GM06990 (cell line): ENCODE data around the gene CREG2.

Source experiments
- DNase-seq: peaks from one replicate; pipeline ENCODE4 v3.0.0-alpha.2; 2011; ENCODE audit not compliant: insufficient read length; ENCODE audit errors: extremely low read depth
- H3K27me3 ChIP-seq: replicated peaks from 2 replicates; pipeline ENCODE4 v1.6.0; 2011; ENCODE audit warnings: low read length; ENCODE audit not compliant: control insufficient read depth, insufficient read depth
- H3K36me3 ChIP-seq: 2 replicates; pipeline ENCODE4 v1.5.1; 2011; ENCODE audit warnings: low read length; ENCODE audit not compliant: control insufficient read depth, insufficient read depth
- H3K4me3 ChIP-seq: replicated peaks from 2 replicates; pipeline ENCODE4 v1.5.1; 2011; ENCODE audit warnings: low read depth, mild to moderate bottlenecking, control low read depth, low read length
- TF ChIP-seq, protein P1 (sequence below): IDR thresholded peaks from 2 replicates; pipeline ENCODE4 v1.5.1; 2011; ENCODE audit warnings: low read length, control low read depth, mild to moderate bottlenecking, inconsistent platforms; ENCODE audit not compliant: insufficient read depth, poor library complexity, severe bottlenecking

Gene CREG2

DNA sequence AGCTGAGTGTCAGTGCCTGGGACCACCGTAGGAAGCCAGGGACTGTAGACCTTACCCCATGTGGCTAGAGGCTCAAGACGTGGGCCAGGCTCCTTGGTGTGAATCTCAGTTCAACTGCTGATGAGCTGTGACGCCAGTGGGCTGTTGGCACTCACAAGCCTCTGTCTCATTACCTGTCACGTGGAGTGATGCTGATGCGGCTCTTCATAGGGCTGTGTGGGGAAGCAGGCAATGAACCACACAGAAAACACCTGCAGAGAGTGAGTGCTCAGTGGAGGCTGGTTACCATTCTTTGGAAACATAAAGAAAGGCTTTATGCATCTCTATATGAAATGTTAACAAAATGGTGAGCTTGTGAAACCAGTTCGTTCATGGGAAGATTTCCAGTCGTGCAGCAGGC lies 36.1 kb downstream of the CREG2 start:
- TF ChIP-seq, protein P1, sequence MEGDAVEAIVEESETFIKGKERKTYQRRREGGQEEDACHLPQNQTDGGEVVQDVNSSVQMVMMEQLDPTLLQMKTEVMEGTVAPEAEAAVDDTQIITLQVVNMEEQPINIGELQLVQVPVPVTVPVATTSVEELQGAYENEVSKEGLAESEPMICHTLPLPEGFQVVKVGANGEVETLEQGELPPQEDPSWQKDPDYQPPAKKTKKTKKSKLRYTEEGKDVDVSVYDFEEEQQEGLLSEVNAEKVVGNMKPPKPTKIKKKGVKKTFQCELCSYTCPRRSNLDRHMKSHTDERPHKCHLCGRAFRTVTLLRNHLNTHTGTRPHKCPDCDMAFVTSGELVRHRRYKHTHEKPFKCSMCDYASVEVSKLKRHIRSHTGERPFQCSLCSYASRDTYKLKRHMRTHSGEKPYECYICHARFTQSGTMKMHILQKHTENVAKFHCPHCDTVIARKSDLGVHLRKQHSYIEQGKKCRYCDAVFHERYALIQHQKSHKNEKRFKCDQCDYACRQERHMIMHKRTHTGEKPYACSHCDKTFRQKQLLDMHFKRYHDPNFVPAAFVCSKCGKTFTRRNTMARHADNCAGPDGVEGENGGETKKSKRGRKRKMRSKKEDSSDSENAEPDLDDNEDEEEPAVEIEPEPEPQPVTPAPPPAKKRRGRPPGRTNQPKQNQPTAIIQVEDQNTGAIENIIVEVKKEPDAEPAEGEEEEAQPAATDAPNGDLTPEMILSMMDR = no peak
- Histone ChIP-seq H3K4me3 (no peak overlapping the region), H3K27me3 (no peaks in the 10 kb centered on the region; the same call in 1 of the 2 replicates), H3K36me3 (no peaks in the 10 kb centered on the region)
- no peak for DNase-seq

DNA sequence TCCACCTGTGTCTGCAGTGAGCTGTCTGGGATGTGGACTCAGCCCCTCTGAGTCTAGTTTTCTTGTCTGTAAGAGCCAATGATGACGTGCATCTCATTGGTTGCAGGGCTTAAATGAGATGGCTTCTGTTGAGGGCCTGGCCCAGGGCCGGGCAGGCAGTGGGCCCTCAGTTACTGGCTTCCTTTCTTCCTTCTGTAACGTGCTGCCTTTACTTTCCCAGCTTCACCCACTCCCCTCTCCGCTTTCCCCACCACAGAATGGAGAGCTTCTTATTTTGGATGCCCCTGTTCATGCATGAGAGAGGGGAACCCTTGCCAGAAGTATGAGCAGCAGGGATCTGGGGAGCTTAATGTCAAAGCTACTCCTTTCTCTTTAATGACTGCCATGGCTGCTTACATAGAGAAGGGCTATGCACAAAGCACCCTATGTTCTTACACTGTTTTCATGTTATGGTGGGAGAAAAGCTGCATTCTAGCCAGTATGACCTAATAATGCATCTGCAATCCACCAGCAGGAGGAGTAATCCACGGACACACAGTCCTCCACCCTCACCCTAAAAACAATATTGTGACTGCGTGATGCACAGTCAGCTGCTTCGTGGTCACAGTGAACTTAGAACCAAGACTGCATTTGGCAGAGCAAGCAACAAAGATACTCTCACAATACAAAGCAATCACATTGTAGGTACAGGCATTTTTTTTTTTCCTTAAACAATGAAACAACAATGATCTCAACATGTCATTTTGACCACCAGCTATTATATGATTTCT lies 37.2 kb downstream of the CREG2 start:
- no peak for DNase-seq
- no peak overlapping the region for H3K4me3 ChIP-seq
- TF ChIP-seq, protein P1 = no peak

DNA sequence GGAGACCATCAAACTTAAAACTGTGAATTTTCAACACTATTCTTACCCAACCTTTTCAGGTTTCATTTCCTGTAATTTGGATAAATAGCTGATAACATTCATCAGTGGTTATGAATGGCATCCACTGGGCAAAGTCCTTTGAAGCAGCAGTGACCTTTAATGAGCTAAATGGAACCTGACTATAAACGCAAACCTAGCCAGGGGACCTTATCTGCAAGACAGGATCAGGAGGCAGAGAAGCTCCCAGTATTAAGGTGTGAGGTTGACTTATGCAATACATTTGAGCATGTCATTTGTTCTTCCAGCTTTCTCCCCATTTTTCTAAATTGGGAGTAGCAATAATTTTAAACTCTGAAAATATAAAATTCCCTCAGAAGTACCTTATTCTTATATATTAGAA lies 38.4 kb downstream of the CREG2 start:
- Histone ChIP-seq H3K4me3 (no peak overlapping the region), H3K36me3 (no peaks in the 10 kb centered on the region), H3K27me3 (no peaks in the 10 kb centered on the region; the same call in 1 of the 2 replicates)
- TF ChIP-seq, protein P1 = no peak
- DNase-seq = no peak

More for the DNA sequence above, 37.2 kb downstream of the CREG2 start:
- Histone ChIP-seq H3K27me3 (no peaks in the 10 kb centered on the region; the same call in 1 of the 2 replicates), H3K36me3 (no peaks in the 10 kb centered on the region)

DNA sequence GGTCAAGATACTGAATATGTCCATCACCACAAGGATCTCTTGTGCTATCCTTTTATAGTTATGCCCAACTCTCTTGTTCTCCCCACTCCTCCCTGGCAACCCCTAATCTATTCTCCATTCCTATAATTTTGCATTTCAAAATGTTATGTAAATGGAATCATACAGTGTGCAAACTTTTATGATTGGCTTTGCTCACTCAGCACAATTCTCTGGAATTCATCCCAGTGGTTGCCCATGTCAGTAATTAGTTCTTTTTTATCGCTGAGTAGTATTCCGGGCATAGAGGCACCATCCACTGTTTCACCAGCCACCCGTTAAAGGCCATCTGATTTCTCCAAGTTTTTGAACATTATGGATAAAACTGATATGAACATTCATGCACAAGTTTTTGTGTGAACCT lies 40.4 kb downstream of the CREG2 start:
- H3K27me3 ChIP-seq = no peaks in the 10 kb centered on the region; the same call in 1 of the 2 replicates
- no peak for DNase-seq
- TF ChIP-seq, protein P1 = no peak
- no peaks in the 10 kb centered on the region for H3K36me3 ChIP-seq
- H3K4me3 ChIP-seq = no peak overlapping the region

DNA sequence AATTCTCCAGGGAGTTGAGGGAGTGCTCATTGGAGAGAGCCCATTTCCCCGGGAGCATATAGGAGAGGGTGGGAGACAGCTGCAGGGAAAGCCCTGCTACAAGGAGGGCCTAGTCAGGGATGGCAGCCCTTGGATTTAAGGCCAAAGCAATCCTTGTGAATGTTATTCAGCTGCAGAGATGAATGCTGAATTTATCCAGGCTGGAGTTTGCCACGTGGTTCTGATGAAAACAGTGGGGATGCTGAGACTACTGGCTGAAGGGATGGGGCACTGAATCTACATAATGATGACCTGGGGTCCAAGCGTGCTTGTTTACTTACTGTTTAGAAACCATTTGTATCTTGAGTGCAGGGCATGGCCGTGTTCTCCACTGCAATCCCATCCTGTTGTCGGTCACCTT lies 43.2 kb downstream of the CREG2 start:
- H3K4me3 ChIP-seq = no peak overlapping the region
- DNase-seq = no peak
- TF ChIP-seq, protein P1 = no peak
- H3K27me3 ChIP-seq = no peaks in the 10 kb centered on the region; the same call in 1 of the 2 replicates
- H3K36me3 ChIP-seq = no peaks in the 10 kb centered on the region
